ENCODE measurements around the gene PEX7. TPM values are rescaled to one million over a fixed set of nuclear protein-coding genes. Genes with fewer than 3 reads are reported as not detected.
A peak's percentile ranks its signal among the peaks of the same experiment; 100 is the strongest.

PEX7 gene
- total and polyA plus RNA-seq, 10 of the 15 experiments (the other 5 are each of a cell fraction or from before 2014, with no cell fraction given): 0.58 to 12.4 (median 8.8) TPM

DNA sequence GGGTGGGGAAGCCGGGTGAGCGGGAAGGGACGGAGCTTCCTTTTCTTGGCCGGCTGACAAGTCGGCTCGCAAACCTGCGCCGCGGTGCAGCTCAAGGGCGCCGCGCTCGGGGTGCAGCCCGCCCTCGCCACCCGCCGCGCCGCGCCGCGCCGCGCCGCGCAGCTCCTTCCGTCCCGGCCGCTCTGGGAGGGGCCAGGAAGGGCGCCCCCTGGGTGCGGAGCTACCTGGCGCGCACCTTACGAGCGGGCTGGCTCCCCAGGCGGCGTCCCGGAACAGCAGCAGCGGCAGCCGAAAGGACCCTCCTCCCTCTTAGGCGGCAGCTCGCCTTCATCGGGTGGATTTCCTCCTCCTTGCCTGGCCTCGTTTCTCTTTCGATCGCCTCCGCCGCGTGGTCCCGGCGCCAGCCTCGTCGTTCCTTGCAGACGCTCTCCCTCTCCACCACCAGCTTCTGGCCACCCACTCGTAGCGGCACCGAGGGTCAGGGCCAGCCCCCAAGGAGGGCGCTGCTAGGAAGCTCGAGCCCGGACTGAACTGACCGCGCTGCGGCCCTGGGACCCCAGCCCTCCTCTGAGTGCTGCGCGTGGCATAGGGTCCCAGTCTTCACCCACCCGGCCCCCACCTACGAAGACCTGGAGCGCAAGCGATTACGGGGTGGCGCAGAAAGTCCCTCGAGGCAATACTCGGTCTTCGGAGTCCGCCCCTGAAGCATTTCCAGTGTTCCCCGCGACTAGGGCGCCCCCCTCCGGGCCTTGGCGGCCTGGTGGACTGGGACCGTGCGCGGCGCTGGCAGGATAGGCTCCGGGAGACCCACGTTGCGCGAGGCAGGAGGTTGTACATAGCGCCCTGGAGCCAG, 29.8 kb upstream of the PEX7 start, which contains the start of gene MAP3K5 (continued):
- TF ChIP-seq TCF12 (IDR thresholded peaks at IDR 0.05; ENCODE audit: low read depth, low read length) (0 out of 2 replicates have a peak, but pooled peaks have one; percentile 16), PML (IDR thresholded peaks at IDR 0.05; ENCODE audit: low read length) (no peak; the same call in 1 of the 2 replicates), ZNF622 (IDR thresholded peaks at IDR 0.05) (no peak), RCOR1 (conservative IDR thresholded peaks at IDR 0.05; ENCODE audit: low read depth, low read length) (no peak), NFIC (IDR thresholded peaks at IDR 0.05; ENCODE audit: low read depth, low read length) (no peak), IKZF1 (conservative IDR thresholded peaks at IDR 0.05) (peak; percentile 91), MTA2 (IDR thresholded peaks at IDR 0.05; ENCODE audit: low read depth) (peak; percentile 31), FOXK2 (IDR thresholded peaks at IDR 0.05) (no peak), CHD4 (IDR thresholded peaks at IDR 0.05) (no peak), ZSCAN29 (IDR thresholded peaks at IDR 0.05) (no peak; the same call in 1 of the 2 replicates), NFXL1 (IDR thresholded peaks at IDR 0.05; ENCODE audit: borderline replicate concordance) (no peak), CHD2 (IDR thresholded peaks at IDR 0.05; ENCODE audit: borderline replicate concordance, low read depth, low read length) (no peak; the same call in 1 of the 2 replicates), TARDBP (IDR thresholded peaks at IDR 0.05; ENCODE audit: borderline replicate concordance) (no peak), MTA3 (IDR thresholded peaks at IDR 0.05; ENCODE audit: borderline replicate concordance, low read length) (no peak; the same call in 1 of the 2 replicates), CREB1 (IDR thresholded peaks at IDR 0.05; ENCODE audit: low read depth) (peak; percentile 55; the same call in 1 of the 2 replicates), TCF7 (IDR thresholded peaks at IDR 0.05; ENCODE audit: borderline replicate concordance) (no peak), CEBPZ (IDR thresholded peaks at IDR 0.05; ENCODE audit: low read depth, low read length) (no peak), POLR2A (IDR thresholded peaks at IDR 0.05; ENCODE audit: low read depth, low read length) (peak; percentile 87), EED (IDR thresholded peaks at IDR 0.05; ENCODE audit: low read depth) (0 out of 2 replicates have a peak, but pooled peaks have one; percentile 34), ZZZ3 (IDR thresholded peaks at IDR 0.05; ENCODE audit: control insufficient read depth, insufficient read length, low read depth) (no peak), MAX (IDR thresholded peaks at IDR 0.05; ENCODE audit: low read depth, low read length) (0 out of 2 replicates have a peak, but pooled peaks have one; percentile 69), HDAC2 (IDR thresholded peaks at IDR 0.05) (no peak), WRNIP1 (IDR thresholded peaks at IDR 0.05; ENCODE audit: borderline replicate concordance, low read depth, low read length) (no peak), ASH2L (IDR thresholded peaks at IDR 0.05; ENCODE audit: borderline replicate concordance, low read depth) (peak; percentile 24; the same call in 1 of the 2 replicates)
- TF ChIP-seq, protein P1, sequence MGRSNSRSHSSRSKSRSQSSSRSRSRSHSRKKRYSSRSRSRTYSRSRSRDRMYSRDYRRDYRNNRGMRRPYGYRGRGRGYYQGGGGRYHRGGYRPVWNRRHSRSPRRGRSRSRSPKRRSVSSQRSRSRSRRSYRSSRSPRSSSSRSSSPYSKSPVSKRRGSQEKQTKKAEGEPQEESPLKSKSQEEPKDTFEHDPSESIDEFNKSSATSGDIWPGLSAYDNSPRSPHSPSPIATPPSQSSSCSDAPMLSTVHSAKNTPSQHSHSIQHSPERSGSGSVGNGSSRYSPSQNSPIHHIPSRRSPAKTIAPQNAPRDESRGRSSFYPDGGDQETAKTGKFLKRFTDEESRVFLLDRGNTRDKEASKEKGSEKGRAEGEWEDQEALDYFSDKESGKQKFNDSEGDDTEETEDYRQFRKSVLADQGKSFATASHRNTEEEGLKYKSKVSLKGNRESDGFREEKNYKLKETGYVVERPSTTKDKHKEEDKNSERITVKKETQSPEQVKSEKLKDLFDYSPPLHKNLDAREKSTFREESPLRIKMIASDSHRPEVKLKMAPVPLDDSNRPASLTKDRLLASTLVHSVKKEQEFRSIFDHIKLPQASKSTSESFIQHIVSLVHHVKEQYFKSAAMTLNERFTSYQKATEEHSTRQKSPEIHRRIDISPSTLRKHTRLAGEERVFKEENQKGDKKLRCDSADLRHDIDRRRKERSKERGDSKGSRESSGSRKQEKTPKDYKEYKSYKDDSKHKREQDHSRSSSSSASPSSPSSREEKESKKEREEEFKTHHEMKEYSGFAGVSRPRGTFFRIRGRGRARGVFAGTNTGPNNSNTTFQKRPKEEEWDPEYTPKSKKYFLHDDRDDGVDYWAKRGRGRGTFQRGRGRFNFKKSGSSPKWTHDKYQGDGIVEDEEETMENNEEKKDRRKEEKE (IDR thresholded peaks at IDR 0.05): peak; percentile 62; the same call in 1 of the 2 replicates
